22Rv1 (cell line): ENCODE results near the gene TULP3.

Source experiments
- ZFX ChIP-seq: fragments of 450-650 bp; IDR thresholded peaks from 2 replicates; pipeline ENCODE4 v1.6.1; 2017; ENCODE audit warnings: antibody characterized with exemption, borderline replicate concordance
- TF ChIP-seq, protein P1 (sequence below): fragments of 450-650 bp; IDR thresholded peaks from 2 replicates; pipeline ENCODE4 v1.5.1; 2017; ENCODE audit warnings: mild to moderate bottlenecking

DNA sequence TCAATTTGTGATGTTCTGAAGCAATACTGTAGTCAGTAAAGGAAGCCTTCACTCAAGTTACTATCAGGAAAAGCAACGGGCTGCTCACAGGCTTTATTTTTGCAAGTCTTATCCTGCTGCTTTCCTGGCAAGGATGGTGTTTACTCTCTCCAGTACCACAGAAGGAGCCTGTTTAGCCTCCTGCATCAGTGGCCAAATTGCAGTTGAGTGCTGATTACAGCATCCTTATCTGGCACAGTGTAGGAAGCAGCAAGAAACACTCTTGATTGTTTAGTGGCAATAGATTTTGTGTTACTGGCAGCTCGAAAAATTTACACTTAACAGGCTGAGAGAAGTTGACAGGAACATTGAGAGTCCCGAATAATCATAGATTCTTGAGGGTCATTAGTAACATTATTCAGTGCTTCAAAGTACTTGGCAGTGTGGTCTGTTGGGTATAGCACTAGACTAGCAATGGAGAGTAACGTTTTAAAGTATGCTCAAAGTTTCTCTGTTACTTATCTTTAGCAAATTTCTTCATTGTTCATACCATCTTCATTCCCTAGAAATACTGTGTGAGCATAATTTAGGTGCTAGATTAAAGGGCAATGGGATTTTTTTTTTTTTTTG, 11.7 kb downstream of the TULP3 start:
- TF ChIP-seq, protein P1, sequence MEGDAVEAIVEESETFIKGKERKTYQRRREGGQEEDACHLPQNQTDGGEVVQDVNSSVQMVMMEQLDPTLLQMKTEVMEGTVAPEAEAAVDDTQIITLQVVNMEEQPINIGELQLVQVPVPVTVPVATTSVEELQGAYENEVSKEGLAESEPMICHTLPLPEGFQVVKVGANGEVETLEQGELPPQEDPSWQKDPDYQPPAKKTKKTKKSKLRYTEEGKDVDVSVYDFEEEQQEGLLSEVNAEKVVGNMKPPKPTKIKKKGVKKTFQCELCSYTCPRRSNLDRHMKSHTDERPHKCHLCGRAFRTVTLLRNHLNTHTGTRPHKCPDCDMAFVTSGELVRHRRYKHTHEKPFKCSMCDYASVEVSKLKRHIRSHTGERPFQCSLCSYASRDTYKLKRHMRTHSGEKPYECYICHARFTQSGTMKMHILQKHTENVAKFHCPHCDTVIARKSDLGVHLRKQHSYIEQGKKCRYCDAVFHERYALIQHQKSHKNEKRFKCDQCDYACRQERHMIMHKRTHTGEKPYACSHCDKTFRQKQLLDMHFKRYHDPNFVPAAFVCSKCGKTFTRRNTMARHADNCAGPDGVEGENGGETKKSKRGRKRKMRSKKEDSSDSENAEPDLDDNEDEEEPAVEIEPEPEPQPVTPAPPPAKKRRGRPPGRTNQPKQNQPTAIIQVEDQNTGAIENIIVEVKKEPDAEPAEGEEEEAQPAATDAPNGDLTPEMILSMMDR = no peak
- no peak for TF ChIP-seq ZFX
